Lower leg skin (tissue), 4 donors: Measurements from ENCODE around the gene OLA1. TPM values are rescaled to one million over a fixed set of nuclear protein-coding genes. Genes with fewer than 3 reads are reported as not detected.

Experiments
- DNase-seq, 2 donors: peaks; one replicate each; pipeline ENCODE4 v3.0.0-alpha.2; 2019; ENCODE audit warnings: low spot score in 2 of 2
- H3K4me3 ChIP-seq: fragments of 200-600 bp; sonication (generic); 2 replicates; pipeline ENCODE4 v1.5.1; 2017; ENCODE audit warnings: mild to moderate bottlenecking, low read depth; ENCODE audit not compliant: poor library complexity, severe bottlenecking
- CTCF ChIP-seq, 3 donors: fragments of 450-650 bp; IDR thresholded peaks; one replicate each; pipeline ENCODE4 v1.5.1; 2016; ENCODE audit warnings: antibody characterized with exemption in 3 of 3, mild to moderate bottlenecking in 3 of 3, moderate library complexity in 2 of 3
- POLR2A ChIP-seq, 2 donors: fragments of 450-650 bp; IDR thresholded peaks; one replicate each; pipeline ENCODE4 v1.6.1; 2016 to 2017; ENCODE audit warnings: antibody characterized with exemption in 2 of 2, mild to moderate bottlenecking in 1 of 2, moderate library complexity in 1 of 2
- WGBS, 2 donors: methylation state at CpG; one replicate each; pipeline ENCODE4 v1.1.5; 2018; 5-methylcytosine and 5-hydroxymethylcytosine counted together
- intact Hi-C: fragments of 100-400 bp; cut with DNase I; formaldehyde crosslinking; loops from one replicate; pipeline ENCODE4 v1.15.0; 2023; ENCODE audit warnings: low total_unique reads
- total RNA-seq, 4 donors: library from RNA; depleted of rRNA; stranded (reverse); fragments of >200 nt; gene quantifications; one replicate each; pipeline ENCODE4 v1.1.0, GENCODE V29; 2016

OLA1 gene
- total RNA-seq, 4 donors from 2014 or later: 49.6 to 73.5 (median 61.2) TPM

GRCh38 chr2:174121175-174121574 lies 127.2 kb downstream of the OLA1 start:
- no peak for DNase-seq
- WGBS, 2 donors: 82 to 84% methylated on average over 2 of the region's 2 CpGs
- H3K4me3 ChIP-seq: no peak overlapping the region
- intact Hi-C loops: no loop called here
- TF ChIP-seq POLR2A (IDR thresholded peaks at IDR 0.05) (no peak), CTCF (IDR thresholded peaks at IDR 0.05) (no peak)

GRCh38 chr2:174120346-174120745 lies 128.0 kb downstream of the OLA1 start:
- no peak overlapping the region for H3K4me3 ChIP-seq
- no peak for DNase-seq
- TF ChIP-seq POLR2A (IDR thresholded peaks at IDR 0.05) (no peak), CTCF (IDR thresholded peaks at IDR 0.05) (no peak)
- intact Hi-C loops: no loop called here
- 66 to 70% methylated on average over 2 of the region's 2 CpGs for WGBS, 2 donors

GRCh38 chr2:174117951-174118930 lies 130.1 kb downstream of the OLA1 start:
- no peak overlapping the region for H3K4me3 ChIP-seq
- WGBS, 2 donors: 65 to 80% methylated on average over 9 of the region's 9 CpGs
- TF ChIP-seq POLR2A (IDR thresholded peaks at IDR 0.05) (no peak), CTCF (IDR thresholded peaks at IDR 0.05) (no peak)
- no peak for DNase-seq
- intact Hi-C loops: no loop called here

GRCh38 chr2:174112073-174112472 lies 136.3 kb downstream of the OLA1 start:
- TF ChIP-seq POLR2A (IDR thresholded peaks at IDR 0.05): no peak
- no peak for TF ChIP-seq CTCF (IDR thresholded peaks at IDR 0.05)
- H3K4me3 ChIP-seq: no peak overlapping the region
- no peak for DNase-seq
- WGBS, 2 donors: 77 to 87% methylated on average over 2 of the region's 2 CpGs
- intact Hi-C loops: no loop called here

GRCh38 chr2:174108579-174108978 lies 139.8 kb downstream of the OLA1 start:
- no peak for DNase-seq
- TF ChIP-seq CTCF (IDR thresholded peaks at IDR 0.05) (no peak), POLR2A (IDR thresholded peaks at IDR 0.05) (no peak)
- 69 to 74% methylated on average over 1 of the region's 1 CpG for WGBS, 2 donors
- no peak overlapping the region for H3K4me3 ChIP-seq
- intact Hi-C loops: no loop called here
